ENCODE measurements around the gene LOXL3. TPM values are rescaled to one million over a fixed set of nuclear protein-coding genes. Genes with fewer than 3 reads are reported as not detected.
"Not testable (repeated sequence)": the region's sequence is repeated elsewhere in the genome, so short reads cannot be mapped to it uniquely, and the experiment has no call there.

The LOXL3 gene
- total and polyA plus RNA-seq, 2 donors from 2014 or later, result 2.4 to 9.7 TPM

- Histone ChIP-seq H3K4me1 (ENCODE audit: control insufficient read depth in 2 of 3, insufficient read depth in 2 of 3, low read depth in 1 of 3, low read length in 3 of 3) (no peaks in the 10 kb centered on the region), H3K36me3 (ENCODE audit: control insufficient read depth in 2 of 3, insufficient read depth in 3 of 3, low read length in 3 of 3) (no peaks in the 10 kb centered on the region), H3K27ac (ENCODE audit: low read depth in 2 of 2, low read length in 2 of 2) (no peak overlapping the region), H3K9me3 (ENCODE audit: control insufficient read depth in 2 of 3, insufficient read depth in 1 of 3, low read length in 3 of 3) (no peaks in the 10 kb centered on the region), H3K9ac (ENCODE audit: low read length in 3 of 3) (no peak overlapping the region), H3K27me3 (ENCODE audit: control insufficient read depth, insufficient read depth, low read length) (no peaks in the 10 kb centered on the region), H3K4me3 (ENCODE audit: low read length in 3 of 3) (no peak overlapping the region)
- intact Hi-C loops (cut with DNase I), result no loop called here
- DNase-seq (no peak), FAIRE-seq (no peak)
- no peak for TF ChIP-seq CTCF (IDR thresholded peaks at IDR 0.05; ENCODE audit: borderline replicate concordance, extremely low read depth, insufficient read depth)
Observed at GRCh38 chr2:74564222-74564621, 10.5 kb upstream of the LOXL3 start.

DNA sequence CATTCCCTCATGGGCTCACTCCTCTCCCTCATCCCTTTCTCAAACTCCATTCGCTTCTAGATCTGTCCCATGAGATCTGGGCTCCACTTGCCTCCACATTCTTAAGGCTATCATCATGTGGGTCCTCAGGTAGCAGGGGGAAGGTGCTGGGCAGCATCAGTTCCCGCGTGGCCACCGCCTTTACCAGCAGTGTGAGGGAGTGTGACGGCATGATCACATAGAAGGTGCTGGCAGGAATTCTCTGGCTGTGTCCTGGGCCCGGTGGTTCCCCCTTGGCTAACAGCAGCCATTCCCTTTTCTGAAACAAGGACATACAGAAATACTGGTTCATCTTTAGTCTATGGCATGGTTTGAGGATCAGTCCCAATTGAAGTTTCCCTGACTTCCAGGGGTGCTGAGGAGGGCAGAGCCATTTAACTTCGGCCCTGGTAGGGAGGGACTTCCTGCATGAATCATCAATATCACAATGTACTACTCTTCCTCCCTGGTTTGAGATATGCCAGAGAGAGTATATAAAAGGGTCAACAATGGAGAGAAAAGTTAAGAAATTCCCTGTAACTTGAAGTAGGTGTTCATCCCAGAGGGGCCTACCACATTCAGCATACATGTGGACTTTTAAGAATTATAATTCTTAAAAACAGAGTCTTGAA, 8.5 kb upstream of the LOXL3 start:
- no peak overlapping the region for H3K4me3 ChIP-seq (ENCODE audit: low read length in 3 of 3)
- no peaks in the 10 kb centered on the region for H3K27me3 ChIP-seq (ENCODE audit: control insufficient read depth, insufficient read depth, low read length)
- no peak for TF ChIP-seq CTCF (IDR thresholded peaks at IDR 0.05; ENCODE audit: borderline replicate concordance, extremely low read depth, insufficient read depth)
- no peak overlapping the region for H3K9ac ChIP-seq (ENCODE audit: low read length in 3 of 3)
- no peaks in the 10 kb centered on the region for H3K4me1 ChIP-seq (ENCODE audit: control insufficient read depth in 2 of 3, insufficient read depth in 2 of 3, low read depth in 1 of 3, low read length in 3 of 3)
- DNase-seq (no peak), FAIRE-seq (no peak)
- H3K27ac ChIP-seq (ENCODE audit: low read depth in 2 of 2, low read length in 2 of 2), result no peak overlapping the region
- intact Hi-C loops (cut with DNase I), result no loop called here
- no peaks in the 10 kb centered on the region for H3K9me3 ChIP-seq (ENCODE audit: control insufficient read depth in 2 of 3, insufficient read depth in 1 of 3, low read length in 3 of 3)
- H3K36me3 ChIP-seq (ENCODE audit: control insufficient read depth in 2 of 3, insufficient read depth in 3 of 3, low read length in 3 of 3), result no peaks in the 10 kb centered on the region

DNA sequence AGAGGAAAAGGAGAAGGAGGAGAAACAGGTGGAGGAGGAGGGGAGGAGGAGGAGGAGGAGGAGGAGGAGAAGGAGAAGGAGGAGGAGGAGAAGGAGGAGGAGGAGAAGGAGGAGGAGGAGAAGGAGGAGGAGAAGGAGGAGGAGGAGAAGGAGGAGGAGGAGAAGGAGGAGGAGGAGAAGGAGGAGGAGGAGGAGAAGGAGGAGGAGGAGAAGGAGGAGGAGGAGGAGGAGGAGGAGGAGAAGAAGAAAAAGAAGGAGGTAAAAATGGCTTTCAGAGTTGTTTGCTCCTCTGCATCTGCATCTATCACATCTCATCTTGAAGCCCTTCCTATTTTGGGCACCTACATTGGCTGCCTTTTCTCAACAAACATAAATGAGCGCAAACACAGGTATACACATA, 7.3 kb upstream of the LOXL3 start:
- H3K9ac ChIP-seq (ENCODE audit: low read length in 3 of 3); DNase-seq; H3K36me3 ChIP-seq (ENCODE audit: control insufficient read depth in 2 of 3, insufficient read depth in 3 of 3, low read length in 3 of 3); FAIRE-seq; H3K4me3 ChIP-seq (ENCODE audit: low read length in 3 of 3); H3K27ac ChIP-seq (ENCODE audit: low read depth in 2 of 2, low read length in 2 of 2); H3K4me1 ChIP-seq (ENCODE audit: control insufficient read depth in 2 of 3, insufficient read depth in 2 of 3, low read depth in 1 of 3, low read length in 3 of 3); H3K27me3 ChIP-seq (ENCODE audit: control insufficient read depth, insufficient read depth, low read length); intact Hi-C loops (cut with DNase I); H3K9me3 ChIP-seq (ENCODE audit: control insufficient read depth in 2 of 3, insufficient read depth in 1 of 3, low read length in 3 of 3): not testable (repeated sequence)

DNA sequence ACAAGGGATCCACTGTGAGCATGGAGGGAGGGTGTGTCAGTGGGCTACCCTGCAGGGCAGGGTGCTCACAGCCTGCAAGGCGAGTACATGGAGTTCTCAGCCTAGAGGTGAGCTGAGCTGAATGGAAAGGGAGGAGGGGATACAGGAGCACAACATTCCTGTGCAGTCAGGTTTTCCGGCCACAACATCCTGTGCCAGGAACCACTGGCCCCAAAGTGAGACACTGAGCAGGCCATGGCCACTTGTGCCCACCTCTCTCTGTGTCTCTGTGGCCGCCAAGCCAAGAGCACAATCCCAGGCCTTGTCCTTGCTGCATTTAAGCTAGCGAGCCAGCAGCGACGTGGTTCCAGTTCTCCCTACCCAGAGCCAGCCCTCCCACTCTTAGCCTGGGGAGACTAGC, 6.8 kb upstream of the LOXL3 start:
- intact Hi-C loops (cut with DNase I), result no loop called here
- no peaks in the 10 kb centered on the region for H3K4me1 ChIP-seq (ENCODE audit: control insufficient read depth in 2 of 3, insufficient read depth in 2 of 3, low read depth in 1 of 3, low read length in 3 of 3)
- H3K4me3 ChIP-seq (ENCODE audit: low read length in 3 of 3), result no peak overlapping the region
- no peak overlapping the region for H3K9ac ChIP-seq (ENCODE audit: low read length in 3 of 3)
- DNase-seq (no peak), FAIRE-seq (no peak)
- no peaks in the 10 kb centered on the region for H3K36me3 ChIP-seq (ENCODE audit: control insufficient read depth in 2 of 3, insufficient read depth in 3 of 3, low read length in 3 of 3)
- TF ChIP-seq CTCF (IDR thresholded peaks at IDR 0.05; ENCODE audit: borderline replicate concordance, extremely low read depth, insufficient read depth), result no peak
- H3K27me3 ChIP-seq (ENCODE audit: control insufficient read depth, insufficient read depth, low read length), result no peaks in the 10 kb centered on the region
- no peaks in the 10 kb centered on the region for H3K9me3 ChIP-seq (ENCODE audit: control insufficient read depth in 2 of 3, insufficient read depth in 1 of 3, low read length in 3 of 3)
- H3K27ac ChIP-seq (ENCODE audit: low read depth in 2 of 2, low read length in 2 of 2), result no peak overlapping the region

Measured in kidney (tissue), 14 donors.